Epithelial cell of proximal tubule (primary cell): ENCODE results near the gene WDR48. TPM values are rescaled to one million over a fixed set of nuclear protein-coding genes. Genes with fewer than 3 reads are reported as not detected.

Experiments used
- DNase-seq: peaks from one replicate; pipeline ENCODE4 v3.0.0-alpha.2; 2011; ENCODE audit warnings: low read depth
- H3K4me3 ChIP-seq: 2 replicates; pipeline ENCODE4 v1.5.1; 2011; ENCODE audit warnings: low read depth, mild to moderate bottlenecking, low read length
- CTCF ChIP-seq: conservative IDR thresholded peaks from 2 replicates; pipeline ENCODE4 v1.5.1; 2012; ENCODE audit warnings: low read depth, mild to moderate bottlenecking, low read length
- total RNA-seq: library from RNA; depleted of rRNA; stranded (reverse); fragments of >200 nt; gene quantifications from 2 replicates; pipeline ENCODE4 v1.2.3, GENCODE V29; 2015

Gene WDR48
- total RNA-seq, 1 donor from 2014 or later: 29.5 TPM

- DNase-seq: no peak
- TF ChIP-seq CTCF: no peak
- H3K4me3 ChIP-seq: no peak overlapping the region
Measured at GRCh38 chr3:39062180-39062579, 10.4 kb downstream of the WDR48 start.

DNA sequence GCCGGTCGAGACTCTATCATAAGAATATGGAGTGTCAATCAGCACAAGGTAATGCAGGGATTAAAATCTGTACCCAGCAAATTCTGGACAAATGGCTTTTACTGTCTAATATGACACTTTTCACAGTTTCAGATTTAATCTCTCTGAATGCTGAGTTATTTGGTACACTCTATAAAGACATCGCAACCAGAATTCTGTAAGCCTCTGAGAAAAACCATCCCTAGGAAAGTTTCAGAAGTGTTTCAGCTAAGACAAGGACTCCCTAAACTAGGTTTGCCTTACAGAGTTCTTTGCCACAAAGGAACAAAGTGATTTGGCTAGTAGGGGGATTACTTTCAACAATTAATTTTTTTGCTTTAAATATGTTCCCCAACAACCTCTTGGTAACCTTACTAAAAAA, 11.3 kb downstream of the WDR48 start:
- H3K4me3 ChIP-seq: no peak overlapping the region
- DNase-seq: no peak
- no peak for TF ChIP-seq CTCF

GRCh38 chr3:39064646-39065045, 12.8 kb downstream of the WDR48 start:
- H3K4me3 ChIP-seq: no peak overlapping the region
- peak; percentile 48 for DNase-seq
- no peak for TF ChIP-seq CTCF

- TF ChIP-seq CTCF: peak; percentile 66
- no peak for DNase-seq
- no peak overlapping the region for H3K4me3 ChIP-seq
Measured at GRCh38 chr3:39065197-39065596, 13.4 kb downstream of the WDR48 start.

DNA sequence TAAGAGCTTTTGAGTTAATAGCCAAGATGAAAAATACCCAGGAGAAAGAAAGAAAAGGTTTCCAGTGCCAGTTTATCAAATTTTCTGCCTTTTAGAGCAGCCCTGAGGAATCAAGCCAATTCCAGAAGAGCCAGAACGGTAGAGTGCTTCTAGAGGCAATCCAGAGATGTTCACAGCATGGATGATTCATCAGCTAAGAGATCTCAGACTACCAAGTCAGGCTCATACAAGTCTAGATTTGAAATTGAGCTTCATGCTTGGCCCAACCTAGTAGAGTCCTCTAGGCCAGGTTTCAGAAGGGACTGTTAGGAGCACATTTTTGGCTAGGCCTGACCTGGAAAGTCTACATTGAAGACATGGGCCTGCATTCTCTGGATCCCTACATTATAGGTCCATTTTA, 15.5 kb downstream of the WDR48 start:
- DNase-seq: no peak
- no peak overlapping the region for H3K4me3 ChIP-seq
- TF ChIP-seq CTCF: no peak

DNA sequence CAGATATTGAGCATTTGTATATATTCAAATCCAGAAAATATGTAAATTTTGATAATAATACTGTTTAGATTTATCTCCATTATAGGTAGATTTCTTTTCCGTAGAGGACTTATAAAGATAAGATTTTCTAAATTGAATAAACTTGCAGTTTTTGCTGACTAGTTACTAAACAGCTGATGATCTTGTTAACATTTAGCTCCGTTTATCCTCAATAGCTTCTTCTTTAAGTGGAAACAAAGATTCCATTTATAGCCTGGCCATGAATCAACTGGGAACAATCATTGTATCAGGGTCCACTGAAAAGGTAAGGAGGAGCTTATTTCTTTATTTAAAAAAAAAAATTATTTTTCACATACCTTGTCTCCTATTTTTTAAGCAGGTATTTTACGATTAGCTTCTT, 16.7 kb downstream of the WDR48 start:
- no peak for DNase-seq
- no peak for TF ChIP-seq CTCF

GRCh38 chr3:39075910-39076309, 24.1 kb downstream of the WDR48 start:
- no peak overlapping the region for H3K4me3 ChIP-seq
- no peak for TF ChIP-seq CTCF
- DNase-seq: no peak

More for the DNA sequence above, 16.7 kb downstream of the WDR48 start:
- no peak overlapping the region for H3K4me3 ChIP-seq
